Osteoblast (primary cell): ENCODE results near the gene SPIN1. TPM values are rescaled to one million over a fixed set of nuclear protein-coding genes. Genes with fewer than 3 reads are reported as not detected.

Experiments
- DNase-seq: peaks from one replicate; pipeline ENCODE4 v3.0.0; 2011; ENCODE audit warnings: low spot score, mixed read lengths; ENCODE audit not compliant: insufficient read length; ENCODE audit errors: missing footprints
- H2AFZ ChIP-seq: 2 replicates; pipeline ENCODE4 v1.6.0; 2011; ENCODE audit warnings: mild to moderate bottlenecking, low read length
- H3K27ac ChIP-seq: 2 replicates; pipeline ENCODE4 v1.5.1; 2011; ENCODE audit warnings: mild to moderate bottlenecking, low read depth, low read length, moderate library complexity
- H3K27me3 ChIP-seq: 2 replicates; pipeline ENCODE4 v1.6.0; 2012; ENCODE audit warnings: mild to moderate bottlenecking, control low read depth, inconsistent platforms, low read length, moderate library complexity; ENCODE audit not compliant: insufficient read depth
- H3K36me3 ChIP-seq: 2 replicates; pipeline ENCODE4 v1.5.1; 2011; ENCODE audit warnings: mild to moderate bottlenecking, low read length, control low read depth, moderate library complexity; ENCODE audit not compliant: insufficient read depth
- H3K4me1 ChIP-seq: 2 replicates; pipeline ENCODE4 v1.5.1; 2011; ENCODE audit warnings: mild to moderate bottlenecking, low read length, control low read depth, moderate library complexity; ENCODE audit not compliant: insufficient read depth
- H3K4me2 ChIP-seq: 2 replicates; pipeline ENCODE4 v1.6.0; 2011; ENCODE audit warnings: mild to moderate bottlenecking, low read length; ENCODE audit not compliant: insufficient read depth
- H3K4me3 ChIP-seq: fragments of 200-600 bp; sonication (generic); 3 replicates; pipeline ENCODE4 v1.5.1; 2012; ENCODE audit warnings: mild to moderate bottlenecking, low read length, inconsistent platforms; ENCODE audit not compliant: insufficient read depth
- H3K79me2 ChIP-seq: 2 replicates; pipeline ENCODE4 v1.6.0; 2012; ENCODE audit warnings: mild to moderate bottlenecking, low read length, control low read depth, inconsistent platforms; ENCODE audit not compliant: insufficient read depth
- H3K9me3 ChIP-seq: 2 replicates; pipeline ENCODE4 v1.5.1; 2011; ENCODE audit warnings: low read depth, low read length, control low read depth
- H4K20me1 ChIP-seq: 2 replicates; pipeline ENCODE4 v1.6.0; 2012; ENCODE audit warnings: mild to moderate bottlenecking, low read length, control low read depth; ENCODE audit not compliant: insufficient read depth
- CTCF ChIP-seq: IDR thresholded peaks from 2 replicates; pipeline ENCODE4 v1.5.1; 2011; ENCODE audit warnings: mild to moderate bottlenecking, low read depth, low read length, moderate library complexity; ENCODE audit errors: extremely low read depth
- total RNA-seq: library from RNA; depleted of rRNA; stranded (reverse); fragments of >200 nt; gene quantifications from 2 replicates; pipeline ENCODE4 v1.2.3, GENCODE V29; 2012

SPIN1 gene
- total RNA-seq, 1 donor, result 162 TPM

- no peak overlapping the region for H3K4me3 ChIP-seq
- H3K4me1 ChIP-seq, result no peaks in the 10 kb centered on the region
- H4K20me1 ChIP-seq, result no peaks in the 10 kb centered on the region
- DNase-seq, result no peak
- H3K36me3 ChIP-seq, result peaks cover 36% of the 10 kb centered on the region
- no peak overlapping the region for H3K27ac ChIP-seq
- H2AFZ ChIP-seq, result no peak overlapping the region
- H3K4me2 ChIP-seq, result no peak overlapping the region
- H3K79me2 ChIP-seq, result no peaks in the 10 kb centered on the region
- no peaks in the 10 kb centered on the region for H3K27me3 ChIP-seq
- H3K9me3 ChIP-seq, result no peaks in the 10 kb centered on the region
- TF ChIP-seq CTCF, result no peak
These were observed 99.9 kb downstream of the SPIN1 start for GRCh38 chr9:88488166-88488565.

DNA sequence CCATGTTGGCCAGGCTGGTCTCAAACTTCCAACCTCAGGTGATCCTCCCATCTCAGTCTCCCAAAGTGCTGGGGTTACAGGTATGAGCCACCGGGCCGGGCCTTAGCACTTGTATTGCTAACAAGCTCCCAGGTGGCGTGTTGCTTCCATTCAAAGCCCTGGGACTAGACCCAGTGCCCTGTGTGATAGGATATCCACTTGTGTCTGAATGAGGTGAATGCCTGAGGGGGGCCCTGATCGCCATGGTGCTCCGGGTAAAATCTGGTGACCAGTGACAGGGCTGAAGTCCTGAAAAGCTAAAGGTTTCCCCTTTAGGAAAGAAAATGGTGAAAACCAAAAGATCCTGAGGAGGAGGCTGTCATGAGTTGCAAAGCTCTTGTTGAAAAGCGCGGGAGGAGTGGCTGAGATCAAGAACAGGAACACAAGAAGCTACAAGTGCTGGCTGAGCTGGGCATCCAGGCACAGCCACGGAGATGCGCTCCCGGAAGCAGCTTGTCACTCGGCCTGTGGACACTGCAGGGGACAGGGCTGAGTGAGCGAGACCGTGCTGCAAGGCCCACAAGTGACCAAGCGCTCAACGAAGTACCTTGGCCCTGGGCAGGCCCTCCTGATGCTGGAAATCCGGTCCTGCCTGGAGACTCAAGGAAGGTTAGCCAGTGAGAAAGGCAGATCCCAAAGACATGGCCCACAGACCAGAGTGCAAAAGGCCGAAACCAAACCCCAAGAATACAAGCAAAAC lies 106.9 kb downstream of the SPIN1 start:
- H3K4me1 ChIP-seq, result no peaks in the 10 kb centered on the region
- no peak overlapping the region for H2AFZ ChIP-seq
- no peak overlapping the region for H3K27ac ChIP-seq
- no peak for DNase-seq
- no peak for TF ChIP-seq CTCF
- H4K20me1 ChIP-seq, result no peaks in the 10 kb centered on the region
- no peaks in the 10 kb centered on the region for H3K9me3 ChIP-seq
- H3K4me3 ChIP-seq, result no peak overlapping the region
- no peak overlapping the region for H3K4me2 ChIP-seq
- H3K27me3 ChIP-seq, result no peaks in the 10 kb centered on the region
- no peaks in the 10 kb centered on the region for H3K79me2 ChIP-seq
- H3K36me3 ChIP-seq, result no peaks in the 10 kb centered on the region

DNA sequence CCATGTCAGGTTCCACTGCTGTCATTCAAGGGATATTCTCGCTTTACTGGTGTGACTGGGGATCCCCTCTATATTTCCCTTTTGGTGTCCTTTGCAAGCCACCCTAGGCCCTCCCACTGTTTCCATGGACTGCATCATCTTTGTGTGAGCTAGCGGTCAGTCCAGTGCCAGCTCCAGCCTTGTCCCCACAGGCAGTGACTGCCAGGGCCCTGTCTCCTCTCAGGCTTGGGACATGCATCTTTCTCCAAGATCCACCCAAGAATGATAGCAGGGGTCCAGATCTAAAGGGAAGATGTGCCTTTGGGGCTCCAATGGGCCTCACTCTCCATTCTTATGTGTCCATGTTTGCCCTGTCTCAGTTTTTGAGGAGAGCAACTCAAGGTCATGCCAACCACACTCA lies 109.0 kb downstream of the SPIN1 start:
- Histone ChIP-seq H3K27me3 (no peaks in the 10 kb centered on the region), H3K79me2 (no peaks in the 10 kb centered on the region), H3K4me1 (no peaks in the 10 kb centered on the region), H2AFZ (no peak overlapping the region), H3K9me3 (no peaks in the 10 kb centered on the region), H3K4me2 (no peak overlapping the region), H3K36me3 (no peaks in the 10 kb centered on the region), H3K27ac (no peak overlapping the region), H3K4me3 (no peak overlapping the region), H4K20me1 (no peaks in the 10 kb centered on the region)
- TF ChIP-seq CTCF, result no peak
- DNase-seq, result no peak

- Histone ChIP-seq H3K4me2 (no peak overlapping the region), H3K4me3 (no peak overlapping the region), H3K27ac (no peak overlapping the region), H2AFZ (no peak overlapping the region), H3K79me2 (no peaks in the 10 kb centered on the region), H3K27me3 (no peaks in the 10 kb centered on the region), H4K20me1 (no peaks in the 10 kb centered on the region), H3K9me3 (no peaks in the 10 kb centered on the region), H3K36me3 (no peaks in the 10 kb centered on the region), H3K4me1 (no peaks in the 10 kb centered on the region)
- no peak for DNase-seq
- TF ChIP-seq CTCF, result no peak
These were observed 110.6 kb downstream of the SPIN1 start for GRCh38 chr9:88498880-88499279.
